Measurements from ENCODE around the gene P3H2. TPM values are rescaled to one million over a fixed set of nuclear protein-coding genes. Genes with fewer than 3 reads are reported as not detected.
A peak's percentile ranks its signal among the peaks of the same experiment; 100 is the strongest.

Gene P3H2
- total RNA-seq, 1 experiment from 2014 or later, result 0.76 TPM

DNA sequence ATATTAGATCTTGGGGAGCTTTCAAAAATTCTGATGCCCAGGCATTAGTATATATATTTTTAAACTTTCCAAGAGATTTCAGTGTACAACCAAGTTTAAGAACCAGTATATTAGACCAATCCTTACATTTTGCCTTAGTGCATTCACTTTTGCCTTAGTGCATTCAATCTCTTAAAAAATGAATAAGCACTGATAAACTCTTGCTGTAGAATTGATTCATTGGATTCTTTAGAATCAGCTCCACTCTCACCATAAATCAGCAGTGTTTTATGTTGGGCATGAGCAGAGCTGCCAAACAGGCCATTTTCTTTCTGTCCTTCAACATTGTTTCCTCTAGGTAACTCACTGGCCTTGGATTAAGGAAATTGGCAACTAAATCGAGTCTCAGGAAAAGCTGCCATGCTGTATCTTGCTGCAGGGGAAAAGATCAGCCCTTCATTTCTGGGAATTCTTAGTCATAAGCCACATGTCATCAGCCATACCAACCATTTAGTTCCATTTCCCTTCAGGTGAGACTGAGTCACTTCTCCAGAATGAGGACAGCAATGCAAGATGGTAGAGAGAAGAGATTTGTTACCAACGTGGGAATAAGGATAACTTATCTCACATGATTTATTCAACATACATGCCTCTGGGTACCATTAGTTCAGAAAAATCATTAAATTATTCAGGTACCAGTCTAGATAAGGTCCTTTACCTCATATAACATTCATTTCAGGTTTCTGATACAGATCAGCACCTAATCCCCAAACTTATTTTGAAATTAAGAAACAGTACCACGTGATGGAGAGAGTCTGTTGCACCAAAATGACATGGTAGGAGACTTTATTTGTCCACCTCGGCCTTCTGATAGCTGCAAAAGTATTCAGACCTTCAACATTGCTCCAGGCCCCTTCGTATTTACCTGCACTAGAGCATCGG lies 192.5 kb downstream of the P3H2 start:
- ChIA-PET CTCF (no interaction called here), POLR2A (no interaction called here), RAD21 (ENCODE audit: low non-redundant PET in 1 of 2, low total read pairs in 2 of 2, uncharacterized antibody in 2 of 2, unreplicated experiment in 2 of 2) (no interaction called here)
- Histone ChIP-seq H3K9me3 (ENCODE audit: control insufficient read depth in 1 of 2, insufficient read depth in 1 of 2, low read depth in 1 of 2, low read length in 2 of 2) (no peaks in the 10 kb centered on the region), H3K79me2 (ENCODE audit: insufficient read depth, low read length) (no peaks in the 10 kb centered on the region), H3K4me1 (ENCODE audit: control insufficient read depth in 1 of 2, insufficient read depth in 2 of 2, low read length in 2 of 2) (no peaks in the 10 kb centered on the region; a peak in 1 of 4 replicates), H3K27me3 (ENCODE audit: insufficient read depth, low read length) (no peaks in the 10 kb centered on the region), H3K9me2 (ENCODE audit: insufficient read depth) (no peaks in the 10 kb centered on the region), H3K4me2 (ENCODE audit: low read length) (no peak overlapping the region), H3K9ac (ENCODE audit: low read length) (no peak overlapping the region), H3K4me3 (replicated peaks in 1 of 2; ENCODE audit: low read depth in 1 of 2, low read length in 2 of 2) (no peak overlapping the region), H3K27ac (ENCODE audit: low read depth, low read length) (no peak overlapping the region), H2AFZ (ENCODE audit: low read depth, low read length, poor library complexity, severe bottlenecking) (no peak overlapping the region), H4K20me1 (ENCODE audit: insufficient read depth) (no peaks in the 10 kb centered on the region), H3K36me3 (ENCODE audit: control insufficient read depth in 1 of 2, insufficient read depth in 2 of 2, low read length in 2 of 2) (no peaks in the 10 kb centered on the region)
- TF ChIP-seq, protein P1, sequence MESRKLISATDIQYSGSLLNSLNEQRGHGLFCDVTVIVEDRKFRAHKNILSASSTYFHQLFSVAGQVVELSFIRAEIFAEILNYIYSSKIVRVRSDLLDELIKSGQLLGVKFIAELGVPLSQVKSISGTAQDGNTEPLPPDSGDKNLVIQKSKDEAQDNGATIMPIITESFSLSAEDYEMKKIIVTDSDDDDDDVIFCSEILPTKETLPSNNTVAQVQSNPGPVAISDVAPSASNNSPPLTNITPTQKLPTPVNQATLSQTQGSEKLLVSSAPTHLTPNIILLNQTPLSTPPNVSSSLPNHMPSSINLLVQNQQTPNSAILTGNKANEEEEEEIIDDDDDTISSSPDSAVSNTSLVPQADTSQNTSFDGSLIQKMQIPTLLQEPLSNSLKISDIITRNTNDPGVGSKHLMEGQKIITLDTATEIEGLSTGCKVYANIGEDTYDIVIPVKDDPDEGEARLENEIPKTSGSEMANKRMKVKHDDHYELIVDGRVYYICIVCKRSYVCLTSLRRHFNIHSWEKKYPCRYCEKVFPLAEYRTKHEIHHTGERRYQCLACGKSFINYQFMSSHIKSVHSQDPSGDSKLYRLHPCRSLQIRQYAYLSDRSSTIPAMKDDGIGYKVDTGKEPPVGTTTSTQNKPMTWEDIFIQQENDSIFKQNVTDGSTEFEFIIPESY (IDR thresholded peaks at IDR 0.05; ENCODE audit: extremely low read depth, insufficient replicate concordance, low read length), result no peak
- TF ChIP-seq POLR2A (IDR thresholded peaks at IDR 0.05; ENCODE audit: borderline replicate concordance, extremely low read depth, insufficient read depth, insufficient read length) (no peak), YY1 (IDR thresholded peaks at IDR 0.05; ENCODE audit: extremely low read depth, insufficient replicate concordance, low read depth, low read length) (no peak), SIN3A (IDR thresholded peaks at IDR 0.05; ENCODE audit: low read depth) (no peak), FOSL1 (IDR thresholded peaks at IDR 0.05; ENCODE audit: low read depth) (0 out of 2 replicates have a peak, but pooled peaks have one; percentile 21), JUND (IDR thresholded peaks at IDR 0.05) (peak; percentile 14; the same call in 1 of the 2 replicates), SP1 (IDR thresholded peaks at IDR 0.05; ENCODE audit: low read depth) (peak; percentile 37; the same call in 1 of the 2 replicates)
- intact Hi-C loops (cut with micrococcal nuclease), result no loop called here
- DNase-seq (ENCODE audit: low read depth, low spot score) (no peak), ATAC-seq (no peak)
- BruUV-seq (replicated peaks), result no TSS peak

All from HCT116 (cell line).